Stimulated activated CD8-positive, alpha-beta memory T cell treated with anti-CD3 and anti-CD28 coated beads, Interleukin-4, amount 100 ng/mL, for 24 hours (primary cell): ENCODE data around the gene CIPC.

ENCODE experiments used
- DNase-seq: peaks from one replicate; pipeline ENCODE4 v3.0.0-alpha.2; 2020; ENCODE audit warnings: low read depth

CIPC gene

DNA sequence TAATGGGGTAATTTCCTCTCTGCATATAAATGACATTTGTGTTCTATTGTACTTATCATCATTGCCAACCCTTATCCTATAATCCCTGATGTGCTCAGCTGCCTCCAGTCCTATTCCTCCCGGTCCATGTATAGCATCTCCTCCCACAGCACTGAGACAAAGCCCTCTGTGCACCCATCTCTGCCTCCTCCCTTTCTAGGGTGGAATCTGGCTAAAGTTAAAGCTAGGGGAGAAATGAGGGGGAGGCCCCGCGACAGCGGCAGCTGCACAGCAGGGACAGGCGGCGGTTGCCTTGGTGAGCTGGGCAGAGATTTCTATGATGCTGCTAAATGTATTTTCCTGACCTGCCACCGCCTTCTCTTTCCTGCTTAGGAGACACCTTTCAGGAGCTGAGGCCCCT, 56.4 kb downstream of the CIPC start:
- DNase-seq = no peak

DNA sequence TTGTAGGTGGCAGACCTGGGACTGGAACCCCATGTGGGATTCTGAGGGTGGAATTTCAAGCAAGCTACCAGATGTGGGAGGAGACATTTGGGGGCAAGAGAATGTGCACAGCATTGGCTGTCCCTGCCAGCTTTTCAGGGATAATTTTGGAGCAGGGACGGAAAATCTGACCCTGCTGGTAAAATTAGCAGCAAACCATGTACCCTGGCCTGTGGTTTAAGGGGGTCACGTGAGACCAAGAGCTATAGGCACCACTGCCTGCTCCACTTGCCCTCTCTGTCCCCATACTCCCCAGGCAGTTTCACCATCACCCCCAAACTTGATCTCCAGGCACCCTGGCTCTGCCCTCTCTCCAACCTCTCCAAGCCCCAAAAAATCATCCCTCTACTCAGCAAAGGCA, 57.0 kb downstream of the CIPC start:
- no peak for DNase-seq

DNA sequence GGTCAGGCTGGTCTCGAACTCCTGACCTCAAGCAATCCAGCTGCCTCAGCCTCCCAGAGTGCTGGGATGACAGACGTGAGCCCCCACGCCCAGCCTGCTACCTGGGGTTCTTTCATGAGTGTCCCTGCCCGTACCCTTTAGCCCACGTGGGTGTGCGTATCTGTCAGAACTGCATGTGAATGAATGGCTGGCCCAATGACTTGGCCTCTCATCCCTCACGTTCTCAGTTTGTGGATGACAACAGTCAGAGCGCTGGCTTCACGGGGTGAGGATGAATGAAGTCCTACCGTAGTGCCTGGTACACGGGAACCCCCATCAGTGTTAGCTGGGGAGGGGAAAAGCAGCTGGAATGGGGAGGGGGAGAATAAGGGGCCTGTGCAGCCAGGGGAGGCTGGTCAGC, 59.7 kb downstream of the CIPC start:
- DNase-seq = no peak

DNA sequence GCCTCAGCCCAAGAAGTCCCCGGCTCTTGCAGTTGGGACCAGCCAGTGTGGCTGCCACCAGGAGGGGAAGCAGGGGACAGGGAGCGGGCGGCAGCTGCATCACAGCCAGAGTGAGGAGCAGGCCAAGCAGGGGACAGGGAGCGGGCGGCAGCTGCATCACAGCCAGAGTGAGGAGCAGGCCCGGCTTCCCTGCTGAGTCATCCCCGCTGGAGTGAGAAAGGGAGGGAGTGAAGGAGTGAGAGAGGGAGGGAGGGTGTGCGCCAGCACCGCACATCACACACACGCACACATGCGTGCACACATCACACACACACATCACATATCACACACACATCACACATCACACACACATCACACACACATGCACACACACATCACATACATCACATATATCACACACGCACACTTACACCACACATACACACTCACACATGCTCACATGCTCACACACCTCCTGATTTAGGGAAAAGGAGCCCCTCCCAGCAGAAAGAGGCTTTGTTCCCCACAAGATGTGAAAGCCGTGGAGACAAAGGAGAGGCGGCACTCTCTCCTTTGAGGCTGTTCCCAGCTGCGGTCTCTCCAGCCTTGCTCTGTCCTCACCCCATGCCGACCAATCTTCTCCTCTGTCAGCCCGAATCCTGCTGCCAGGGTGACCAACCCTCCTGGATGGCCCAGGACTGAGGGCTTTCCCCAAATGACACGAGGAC, 60.3 kb downstream of the CIPC start:
- no peak for DNase-seq

DNA sequence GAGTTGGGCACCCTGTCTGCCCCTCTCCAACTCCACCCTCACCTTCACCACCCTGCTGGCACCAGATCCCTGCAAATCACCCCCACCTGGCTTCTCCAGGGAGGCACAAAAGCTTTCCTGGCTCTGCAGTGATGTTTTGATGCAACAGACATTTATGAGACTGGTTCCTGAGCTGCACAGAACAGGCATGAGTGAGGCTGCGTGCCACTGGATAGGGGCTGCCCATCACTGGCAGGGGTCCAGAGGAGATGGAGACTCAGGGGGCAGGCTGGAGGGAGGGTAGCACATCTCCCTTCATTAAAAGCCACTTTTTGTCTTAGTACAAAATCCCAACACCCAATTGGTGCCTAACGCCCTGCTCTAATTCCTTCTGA, 60.8 kb downstream of the CIPC start:
- DNase-seq = no peak

DNA sequence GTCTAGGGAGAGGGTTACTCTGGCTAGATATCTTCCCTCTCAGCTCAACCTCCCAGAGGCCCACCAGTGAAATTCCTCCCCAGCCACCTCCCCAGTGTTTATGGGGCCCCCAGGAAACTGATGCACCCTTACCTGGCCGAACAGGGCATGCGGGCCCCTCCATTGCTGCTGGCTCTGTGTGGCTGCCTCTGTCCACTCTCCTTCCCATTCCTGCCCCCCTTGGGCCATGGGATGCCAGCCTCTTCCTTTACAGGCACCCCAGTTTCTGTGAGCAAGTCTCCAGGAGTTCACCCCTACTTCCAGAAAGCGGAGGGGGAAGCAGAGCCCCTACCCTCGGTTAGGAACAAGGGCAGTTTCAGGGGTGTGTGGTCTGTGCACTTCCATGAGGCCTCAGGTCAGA, 63.0 kb downstream of the CIPC start:
- DNase-seq = no peak
